Keratinocyte (primary cell): Measurements from ENCODE around the gene UGCG. TPM values are rescaled to one million over a fixed set of nuclear protein-coding genes. Genes with fewer than 3 reads are reported as not detected.

Source experiments
- DNase-seq: peaks from one replicate; pipeline ENCODE4 v3.0.0-alpha.2; 2011; ENCODE audit warnings: low read depth, missing footprints, low spot score
- FAIRE-seq: peaks from 2 replicates; lab custom pipeline; 2011; peaks lifted over from hg19 to GRCh38; lab: Jason Lieb, UNC
- H2AFZ ChIP-seq: 2 replicates; pipeline ENCODE4 v1.6.0; 2012; ENCODE audit warnings: low read length, control low read depth, inconsistent platforms; ENCODE audit not compliant: control insufficient read depth
- H3K27ac ChIP-seq: 2 replicates; pipeline ENCODE4 v1.5.1; 2011; ENCODE audit warnings: low read length; ENCODE audit not compliant: control insufficient read depth, insufficient read depth
- H3K27me3 ChIP-seq: 3 replicates; pipeline ENCODE4 v1.6.0; 2011; ENCODE audit warnings: low read length; ENCODE audit not compliant: control insufficient read depth, insufficient read depth; ENCODE audit errors: extremely low read depth
- H3K36me3 ChIP-seq, 2 experiments: 2 replicates in 1 of 2; 3 replicates in 1 of 2; pipeline ENCODE4 v1.5.1; 2011; ENCODE audit warnings: low read length in 2 of 2, mild to moderate bottlenecking in 1 of 2; ENCODE audit not compliant: control insufficient read depth in 2 of 2, insufficient read depth in 2 of 2; ENCODE audit errors: extremely low read depth in 1 of 2
- H3K4me1 ChIP-seq: 3 replicates; pipeline ENCODE4 v1.5.1; 2011; ENCODE audit warnings: low read length; ENCODE audit not compliant: control insufficient read depth, insufficient read depth; ENCODE audit errors: extremely low read depth
- H3K4me2 ChIP-seq: 3 replicates; pipeline ENCODE4 v1.6.0; 2011; ENCODE audit warnings: low read depth, low read length; ENCODE audit not compliant: control insufficient read depth, insufficient read depth; ENCODE audit errors: extremely low read depth
- H3K4me3 ChIP-seq, 3 experiments: fragments of 200-600 bp in 1 of 3; sonication (generic) in 1 of 3; 2 replicates in 2 of 3; 3 replicates in 1 of 3; pipeline ENCODE4 v1.5.1; 2011 to 2016; ENCODE audit warnings: low read length in 3 of 3, mild to moderate bottlenecking in 3 of 3, control low read depth in 2 of 3, inconsistent platforms in 1 of 3, low read depth in 1 of 3, mixed read lengths in 1 of 3, mixed run types in 1 of 3, moderate library complexity in 1 of 3; ENCODE audit not compliant: control insufficient read depth in 2 of 3, insufficient read depth in 2 of 3; ENCODE audit errors: extremely low read depth in 1 of 3
- H3K79me2 ChIP-seq: 2 replicates; pipeline ENCODE4 v1.6.0; 2012; ENCODE audit warnings: low read length; ENCODE audit not compliant: control insufficient read depth, insufficient read depth
- H3K9ac ChIP-seq: 3 replicates; pipeline ENCODE4 v1.6.0; 2011; ENCODE audit warnings: low read length; ENCODE audit not compliant: control insufficient read depth, insufficient read depth; ENCODE audit errors: extremely low read depth
- H3K9me1 ChIP-seq: 3 replicates; pipeline ENCODE4 v1.6.0; 2011; ENCODE audit warnings: low read length; ENCODE audit not compliant: control insufficient read depth, insufficient read depth; ENCODE audit errors: extremely low read depth
- H3K9me3 ChIP-seq: 2 replicates; pipeline ENCODE4 v1.5.1; 2012; ENCODE audit warnings: low read depth, low read length; ENCODE audit not compliant: control insufficient read depth
- H4K20me1 ChIP-seq: 3 replicates; pipeline ENCODE4 v1.6.0; 2011; ENCODE audit warnings: low read length; ENCODE audit not compliant: control insufficient read depth, insufficient read depth; ENCODE audit errors: extremely low read depth
- EZH2 ChIP-seq: IDR thresholded peaks from one replicate; pipeline ENCODE4 v1.6.1; 2012; ENCODE audit warnings: inconsistent platforms, mild to moderate bottlenecking, low read length, moderate library complexity
- dilution Hi-C: fragments of 300-500 bp; cut with MboI; formaldehyde crosslinking; loops from one replicate; pipeline ENCODE4 v1.7.0; 2020; ENCODE audit warnings: low sequenced_read_pairs; ENCODE audit not compliant: extremely low pct_ligation_motif_present
- polyA plus RNA-seq, 5 experiments: library from polyadenylated mRNA; depleted of rRNA in 3 of 5; stranded (reverse) in 3 of 5; stranded (forward) in 1 of 5; unstranded in 1 of 5; fragments of >200 nt; gene quantifications; 1 replicate in 1 of 5; 2 replicates in 3 of 5; 3 replicates in 1 of 5; pipeline versions ENCODE4 v1.2.1 to v1.2.3, GENCODE V29; 2011 to 2012; ENCODE audit warnings: missing spikeins in 2 of 5, low read depth in 1 of 5, low replicate concordance in 1 of 5
- TF ChIP-seq, protein P1 (sequence below), 3 experiments: IDR thresholded peaks in 1 of 3; conservative IDR thresholded peaks in 1 of 3; optimal IDR thresholded peaks in 1 of 3; 2 replicates in 2 of 3; 3 replicates in 1 of 3; pipeline versions ENCODE3 to v1.5.1; 2011; ENCODE audit warnings: low read length in 3 of 3, mild to moderate bottlenecking in 3 of 3, moderate library complexity in 2 of 3, control low read depth in 1 of 3, inconsistent platforms in 1 of 3; ENCODE audit not compliant: insufficient read depth in 2 of 3; ENCODE audit errors: extremely low read depth in 1 of 3

UGCG gene
- polyA plus RNA-seq, 1 donor (not counting 4 experiments of a cell fraction or from before 2014, with no cell fraction given): 49.8 TPM

- no peak overlapping the region for H3K9ac ChIP-seq
- no peaks in the 10 kb centered on the region for H3K9me3 ChIP-seq
- FAIRE-seq (no peak), DNase-seq (no peak)
- peaks cover 8% of the 10 kb centered on the region for H3K4me1 ChIP-seq
- no peak overlapping the region for H2AFZ ChIP-seq
- dilution Hi-C loops: no loop called here
- H3K9me1 ChIP-seq: no peaks in the 10 kb centered on the region
- H3K27ac ChIP-seq: no peak overlapping the region
- H3K36me3 ChIP-seq: peaks cover 20 to 22% of the 10 kb centered on the region in 2 experiments
- TF ChIP-seq EZH2: no peak
- TF ChIP-seq, protein P1, sequence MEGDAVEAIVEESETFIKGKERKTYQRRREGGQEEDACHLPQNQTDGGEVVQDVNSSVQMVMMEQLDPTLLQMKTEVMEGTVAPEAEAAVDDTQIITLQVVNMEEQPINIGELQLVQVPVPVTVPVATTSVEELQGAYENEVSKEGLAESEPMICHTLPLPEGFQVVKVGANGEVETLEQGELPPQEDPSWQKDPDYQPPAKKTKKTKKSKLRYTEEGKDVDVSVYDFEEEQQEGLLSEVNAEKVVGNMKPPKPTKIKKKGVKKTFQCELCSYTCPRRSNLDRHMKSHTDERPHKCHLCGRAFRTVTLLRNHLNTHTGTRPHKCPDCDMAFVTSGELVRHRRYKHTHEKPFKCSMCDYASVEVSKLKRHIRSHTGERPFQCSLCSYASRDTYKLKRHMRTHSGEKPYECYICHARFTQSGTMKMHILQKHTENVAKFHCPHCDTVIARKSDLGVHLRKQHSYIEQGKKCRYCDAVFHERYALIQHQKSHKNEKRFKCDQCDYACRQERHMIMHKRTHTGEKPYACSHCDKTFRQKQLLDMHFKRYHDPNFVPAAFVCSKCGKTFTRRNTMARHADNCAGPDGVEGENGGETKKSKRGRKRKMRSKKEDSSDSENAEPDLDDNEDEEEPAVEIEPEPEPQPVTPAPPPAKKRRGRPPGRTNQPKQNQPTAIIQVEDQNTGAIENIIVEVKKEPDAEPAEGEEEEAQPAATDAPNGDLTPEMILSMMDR (optimal IDR thresholded peaks at IDR 0.05 in 1 of 3, IDR thresholded peaks at IDR 0.05 in 1 of 3, conservative IDR thresholded peaks at IDR 0.05 in 1 of 3; ENCODE audit: extremely low read depth in 1 of 3, insufficient read depth in 2 of 3, low read length in 3 of 3): no peak
- H3K4me3 ChIP-seq: no peak overlapping the region
- peaks cover 94% of the 10 kb centered on the region for H3K79me2 ChIP-seq
- H3K27me3 ChIP-seq: no peaks in the 10 kb centered on the region
- no peak overlapping the region for H3K4me2 ChIP-seq
- peaks cover 6% of the 10 kb centered on the region for H4K20me1 ChIP-seq
Measured at GRCh38 chr9:111917201-111917600, 20.6 kb downstream of the UGCG start.

- TF ChIP-seq, protein P1 (optimal IDR thresholded peaks at IDR 0.05 in 1 of 3, IDR thresholded peaks at IDR 0.05 in 1 of 3, conservative IDR thresholded peaks at IDR 0.05 in 1 of 3; ENCODE audit: extremely low read depth in 1 of 3, insufficient read depth in 2 of 3, low read length in 3 of 3): no peak
- TF ChIP-seq EZH2: no peak
Measured at GRCh38 chr9:111917980-111918379, 21.4 kb downstream of the UGCG start.

More at GRCh38 chr9:111917980-111918379, 21.4 kb downstream of the UGCG start:
- dilution Hi-C loops: no loop called here
- no peaks in the 10 kb centered on the region for H3K9me1 ChIP-seq
- peaks cover 8% of the 10 kb centered on the region for H3K4me1 ChIP-seq
- no peak overlapping the region for H3K9ac ChIP-seq
- H3K79me2 ChIP-seq: peaks cover 94% of the 10 kb centered on the region
- no peaks in the 10 kb centered on the region for H3K27me3 ChIP-seq
- H3K4me2 ChIP-seq: no peak overlapping the region
- H3K27ac ChIP-seq: no peak overlapping the region
- DNase-seq: no peak
- no peaks in the 10 kb centered on the region for H3K9me3 ChIP-seq
- FAIRE-seq: no peak
- peaks cover 20 to 21% of the 10 kb centered on the region in 2 experiments for H3K36me3 ChIP-seq
- H3K4me3 ChIP-seq: no peak overlapping the region
- H4K20me1 ChIP-seq: peaks cover 1% of the 10 kb centered on the region
- H2AFZ ChIP-seq: no peak overlapping the region
